MCF 10A (cell line): ENCODE results near the gene RBM27. TPM values are rescaled to one million over a fixed set of nuclear protein-coding genes. Genes with fewer than 3 reads are reported as not detected.
A peak's percentile ranks its signal among the peaks of the same experiment; 100 is the strongest.
"Not testable (repeated sequence)": the region's sequence is repeated elsewhere in the genome, so short reads cannot be mapped to it uniquely, and the experiment has no call there.

ENCODE experiments used
- BruUV-seq: library from RNA; stranded (reverse); fragments of 400-500 nt; replicated peaks from 2 replicates; lab custom pipeline; 2021; lab: Mats Ljungman, UMichigan
- CTCF ChIA-PET: fragments of 300-600 bp; sonication (Branson Sonifier 250); formaldehyde crosslinking; extraction: SDS; loops from one replicate; lab custom pipeline; 2021; ENCODE audit warnings: antibody characterized with exemption, inconsistent platforms; lab: Yijun Ruan, JAX
- POLR2A ChIA-PET: fragments of 300-600, 350-650 bp; sonication (Branson Sonifier 250); formaldehyde crosslinking; extraction: SDS; loops from one replicate; lab custom pipeline; 2020; ENCODE audit warnings: antibody characterized with exemption, inconsistent platforms; lab: Yijun Ruan, JAX
- DNase-seq: peaks from one replicate; pipeline ENCODE4 v3.0.0-alpha.2; 2018; ENCODE audit not compliant: unreplicated experiment
- H3K27ac Mint-ChIP-seq: one replicate; pipeline ENCODE4 v1.8.0; 2022; ENCODE audit warnings: mild to moderate bottlenecking, low read depth, mixed read lengths; ENCODE audit not compliant: unreplicated experiment
- H3K27me3 Mint-ChIP-seq: one replicate; pipeline ENCODE4 v1.8.0; 2022; ENCODE audit warnings: mixed read lengths; ENCODE audit not compliant: insufficient read depth, unreplicated experiment
- H3K36me3 Mint-ChIP-seq: one replicate; pipeline ENCODE4 v1.8.0; 2022; ENCODE audit warnings: mild to moderate bottlenecking, moderate library complexity, mixed read lengths; ENCODE audit not compliant: insufficient read depth, unreplicated experiment
- H3K4me1 Mint-ChIP-seq: one replicate; pipeline ENCODE4 v1.8.0; 2022; ENCODE audit warnings: mixed read lengths; ENCODE audit not compliant: insufficient read depth, unreplicated experiment
- H3K4me3 Mint-ChIP-seq: one replicate; pipeline ENCODE4 v1.8.0; 2022; ENCODE audit warnings: mild to moderate bottlenecking, moderate library complexity, mixed read lengths; ENCODE audit not compliant: unreplicated experiment
- H3K9me3 Mint-ChIP-seq: one replicate; pipeline ENCODE4 v1.8.0; 2022; ENCODE audit warnings: mixed read lengths; ENCODE audit not compliant: unreplicated experiment
- CTCF ChIP-seq: fragments of 200-600 bp; IDR thresholded peaks from one replicate; pipeline ENCODE4 v1.8.0; 2022; ENCODE audit warnings: antibody characterized with exemption, mild to moderate bottlenecking; ENCODE audit not compliant: unreplicated experiment
- intact Hi-C: fragments of 100-400 bp; cut with micrococcal nuclease; formaldehyde crosslinking; loops from 2 replicates; pipeline ENCODE4 v1.14.1; 2022
- total RNA-seq: library from RNA; stranded (reverse); gene quantifications from 2 replicates; pipeline ENCODE4 v1.2.3, GENCODE V29; 2022

The RBM27 gene
- total RNA-seq, 1 experiment from 2014 or later: 27.9 TPM

GRCh38 chr5:146165460-146165859 is 37.9 kb upstream of the RBM27 start:
- no peak for TF ChIP-seq CTCF
- ChIA-PET CTCF (interaction anchor here (0.9 to 2.3 kb wide), 5 partner anchors 9 to 81 kb away, joined by 3 to 8 read pairs (median 4); no protein-coding TSS in a partner anchor), POLR2A (interaction anchor here (0.6 to 1.4 kb wide), 6 partner anchors 16 to 201 kb away, joined by 3 to 8 read pairs (median 3); no protein-coding TSS in a partner anchor)
- H3K27me3 Mint-ChIP-seq: no peaks in the 10 kb centered on the region
- peaks cover 10% of the 10 kb centered on the region for H3K4me1 Mint-ChIP-seq
- no peak for DNase-seq
- intact Hi-C loops: loop anchor here (5.0 kb wide), 1 partner anchor 97 kb away; no protein-coding TSS in a partner anchor
- BruUV-seq: no TSS peak
- H3K27ac Mint-ChIP-seq: peak overlapping the region; percentile 4
- peaks cover 97% of the 10 kb centered on the region for H3K36me3 Mint-ChIP-seq
- no peaks in the 10 kb centered on the region for H3K9me3 Mint-ChIP-seq
- no peak overlapping the region for H3K4me3 Mint-ChIP-seq

- ChIA-PET CTCF (interaction anchor here (0.9 to 2.3 kb wide), 3 partner anchors 10 to 81 kb away, joined by 3 to 8 read pairs (median 5); no protein-coding TSS in a partner anchor), POLR2A (interaction anchor here (0.6 to 1.4 kb wide), 7 partner anchors 15 to 315 kb away, joined by 3 to 8 read pairs (median 3); no protein-coding TSS in a partner anchor)
- BruUV-seq: no TSS peak
- H3K27ac Mint-ChIP-seq: peak overlapping the region; percentile 4
- peaks cover 97% of the 10 kb centered on the region for H3K36me3 Mint-ChIP-seq
- H3K9me3 Mint-ChIP-seq: no peaks in the 10 kb centered on the region
- intact Hi-C loops: loop anchor here (5.0 kb wide), 1 partner anchor 96 kb away; no protein-coding TSS in a partner anchor
- H3K4me3 Mint-ChIP-seq: no peak overlapping the region
- no peak for TF ChIP-seq CTCF
- DNase-seq: no peak
- H3K4me1 Mint-ChIP-seq: peaks cover 10% of the 10 kb centered on the region
- H3K27me3 Mint-ChIP-seq: no peaks in the 10 kb centered on the region
Measured at GRCh38 chr5:146165903-146166302, 37.5 kb upstream of the RBM27 start.

- ChIA-PET CTCF (interaction anchor here (0.6 to 0.9 kb wide), 3 partner anchors 14 to 145 kb away, joined by 3 read pairs; no protein-coding TSS in a partner anchor), POLR2A (no interaction called here)
- H3K27me3 Mint-ChIP-seq: no peaks in the 10 kb centered on the region
- peaks cover 91% of the 10 kb centered on the region for H3K36me3 Mint-ChIP-seq
- TF ChIP-seq CTCF: no peak
- H3K9me3 Mint-ChIP-seq: no peaks in the 10 kb centered on the region
- no TSS peak for BruUV-seq
- no peak overlapping the region for H3K27ac Mint-ChIP-seq
- DNase-seq: no peak
- H3K4me1 Mint-ChIP-seq: peaks cover 10% of the 10 kb centered on the region
- H3K4me3 Mint-ChIP-seq: no peak overlapping the region
- intact Hi-C loops: loop anchor here (5.0 kb wide), 1 partner anchor 93 kb away; no protein-coding TSS in a partner anchor
Measured at GRCh38 chr5:146169076-146169475, 34.3 kb upstream of the RBM27 start.

GRCh38 chr5:146173049-146173448 is 30.4 kb upstream of the RBM27 start:
- intact Hi-C loops, H3K9me3 Mint-ChIP-seq, BruUV-seq, H3K4me3 Mint-ChIP-seq, H3K4me1 Mint-ChIP-seq, H3K27ac Mint-ChIP-seq, POLR2A ChIA-PET, H3K27me3 Mint-ChIP-seq, DNase-seq: not testable (repeated sequence)
- CTCF ChIA-PET: interaction anchor here (0.6 to 1.0 kb wide), 3 partner anchors 10 to 253 kb away, joined by 3 to 4 read pairs (median 4); no protein-coding TSS in a partner anchor
- peaks cover 90% of the 10 kb centered on the region for H3K36me3 Mint-ChIP-seq
